ENCODE results near the gene ATP11A. TPM values are rescaled to one million over a fixed set of nuclear protein-coding genes. Genes with fewer than 3 reads are reported as not detected.

Gene ATP11A
- total RNA-seq, 4 donors from 2014 or later: 32.1 to 83.6 (median 46.2) TPM

GRCh38 chr13:112723771-112724170 lies 33.9 kb downstream of the ATP11A start:
- H3K27me3 ChIP-seq: no peaks in the 10 kb centered on the region
- intact Hi-C loops (cut with DNase I): no loop called here
- peak overlapping the region in 2 of 3 donors; percentile 4 to 71 for H3K27ac ChIP-seq
- H3K36me3 ChIP-seq: no peaks in the 10 kb centered on the region
- no peaks in the 10 kb centered on the region for H3K9me3 ChIP-seq
- DNase-seq: no peak
- TF ChIP-seq CTCF (IDR thresholded peaks at IDR 0.05) (no peak), POLR2A (IDR thresholded peaks at IDR 0.05) (no peak)
- 93 to 97% methylated on average over 17 of the region's 17 CpGs for WGBS, 2 donors
- H3K4me1 ChIP-seq: peaks cover 22 to 59% of the 10 kb centered on the region in 2 donors
- no peak overlapping the region for H3K4me3 ChIP-seq (replicated peaks in 1 of 3)

GRCh38 chr13:112724788-112725345 lies 35.0 kb downstream of the ATP11A start:
- Histone ChIP-seq H3K27me3 (no peaks in the 10 kb centered on the region), H3K9me3 (no peaks in the 10 kb centered on the region), H3K27ac (peak overlapping the region in 2 of 3 donors; percentile 7 to 53), H3K4me1 (peaks cover 22 to 59% of the 10 kb centered on the region in 2 donors), H3K36me3 (no peaks in the 10 kb centered on the region), H3K4me3 (replicated peaks in 1 of 3) (no peak overlapping the region)
- no peak for TF ChIP-seq POLR2A (IDR thresholded peaks at IDR 0.05)
- no peak for TF ChIP-seq CTCF (IDR thresholded peaks at IDR 0.05)
- DNase-seq: no peak
- WGBS, 2 donors: 87 to 88% methylated on average over 11 of the region's 12 CpGs
- intact Hi-C loops (cut with DNase I): no loop called here

GRCh38 chr13:112725346-112726015 lies 35.6 kb downstream of the ATP11A start:
- Histone ChIP-seq H3K4me1 (peaks cover 22 to 59% of the 10 kb centered on the region in 2 donors), H3K4me3 (replicated peaks in 1 of 3) (no peak overlapping the region), H3K9me3 (no peaks in the 10 kb centered on the region), H3K27ac (peak overlapping the region in 2 of 3 donors; percentile 7 to 53), H3K27me3 (no peaks in the 10 kb centered on the region), H3K36me3 (no peaks in the 10 kb centered on the region)
- 21 to 46% methylated on average over 15 to 18 of the region's 18 CpGs for WGBS, 2 donors
- peak; percentile 47 to 52 for DNase-seq
- intact Hi-C loops (cut with DNase I): no loop called here
- TF ChIP-seq POLR2A (IDR thresholded peaks at IDR 0.05): no peak
- no peak for TF ChIP-seq CTCF (IDR thresholded peaks at IDR 0.05)

GRCh38 chr13:112726016-112726767 lies 36.4 kb downstream of the ATP11A start:
- no peaks in the 10 kb centered on the region for H3K36me3 ChIP-seq
- H3K4me1 ChIP-seq: peaks cover 22 to 55% of the 10 kb centered on the region in 2 donors
- WGBS, 2 donors: 65 to 66% methylated on average over 17 of the region's 17 CpGs
- H3K9me3 ChIP-seq: no peaks in the 10 kb centered on the region
- H3K27ac ChIP-seq: peak overlapping the region in 2 of 3 donors; percentile 7 to 53
- H3K4me3 ChIP-seq (replicated peaks in 1 of 3): no peak overlapping the region
- no peak for TF ChIP-seq POLR2A (IDR thresholded peaks at IDR 0.05)
- no peak for TF ChIP-seq CTCF (IDR thresholded peaks at IDR 0.05)
- intact Hi-C loops (cut with DNase I): no loop called here
- no peaks in the 10 kb centered on the region for H3K27me3 ChIP-seq
- no peak for DNase-seq

GRCh38 chr13:112727581-112727980 lies 37.7 kb downstream of the ATP11A start:
- H3K27ac ChIP-seq: no peak overlapping the region
- no peak for DNase-seq
- H3K4me1 ChIP-seq: peaks cover 12 to 41% of the 10 kb centered on the region in 2 donors

More at GRCh38 chr13:112727581-112727980, 37.7 kb downstream of the ATP11A start:
- Histone ChIP-seq H3K27me3 (no peaks in the 10 kb centered on the region), H3K9me3 (no peaks in the 10 kb centered on the region), H3K36me3 (no peaks in the 10 kb centered on the region), H3K4me3 (replicated peaks in 1 of 3) (no peak overlapping the region)
- intact Hi-C loops (cut with DNase I): no loop called here
- no peak for TF ChIP-seq POLR2A (IDR thresholded peaks at IDR 0.05)
- no peak for TF ChIP-seq CTCF (IDR thresholded peaks at IDR 0.05)
- 89% methylated on average over 13 to 17 of the region's 17 CpGs for WGBS, 2 donors

Data from thyroid gland (tissue), 4 donors.